BJ (cell line): ENCODE measurements around the gene RASGRP3. TPM values are rescaled to one million over a fixed set of nuclear protein-coding genes. Genes with fewer than 3 reads are reported as not detected.

Experiments
- CTCF ChIA-PET: fragments of 350-600 bp; formaldehyde crosslinking; extraction: SDS; loops from one replicate; lab custom pipeline; 2021; ENCODE audit warnings: antibody characterized with exemption, inconsistent platforms; lab: Yijun Ruan, JAX
- POLR2A ChIA-PET: fragments of 300-600 bp; sonication (Branson Sonifier 250); formaldehyde crosslinking; extraction: SDS; loops from one replicate; lab custom pipeline; 2021; ENCODE audit warnings: antibody characterized with exemption; lab: Charles Lee
- DNase-seq: peaks from one replicate; pipeline ENCODE4 v3.0.0-alpha.2; 2011; ENCODE audit warnings: low read depth
- H3K27me3 ChIP-seq: 2 replicates; pipeline ENCODE4 v1.6.0; 2011; ENCODE audit warnings: low read length; ENCODE audit not compliant: control insufficient read depth, insufficient read depth
- H3K36me3 ChIP-seq: 2 replicates; pipeline ENCODE4 v1.5.1; 2011; ENCODE audit warnings: low read length; ENCODE audit not compliant: control insufficient read depth, insufficient read depth
- H3K4me3 ChIP-seq: 2 replicates; pipeline ENCODE4 v1.5.1; 2011; ENCODE audit warnings: low read depth, mild to moderate bottlenecking, control low read depth, low read length
- polyA plus RNA-seq: library from polyadenylated mRNA; depleted of rRNA; stranded (reverse); fragments of >200 nt; gene quantifications from 2 replicates; pipeline ENCODE4 v1.2.3, GENCODE V29; 2011
- TF ChIP-seq, protein P1 (sequence below): IDR thresholded peaks from 2 replicates; pipeline ENCODE4 v1.5.1; 2011; ENCODE audit warnings: low read depth, mild to moderate bottlenecking, control low read depth, inconsistent platforms, low read length, moderate library complexity; ENCODE audit not compliant: insufficient read depth

Gene RASGRP3
- polyA plus RNA-seq, 1 experiment: 2.6 TPM

- Histone ChIP-seq H3K4me3 (no peak overlapping the region), H3K27me3 (no peaks in the 10 kb centered on the region), H3K36me3 (peaks cover 3% of the 10 kb centered on the region; the same call in 1 of the 2 replicates)
- no peak for DNase-seq
- CTCF ChIA-PET: interaction anchor here (0.8 kb wide), 1 partner anchor 13 kb away, joined by 3 read pairs; no protein-coding TSS in a partner anchor
- POLR2A ChIA-PET: no interaction called here
- TF ChIP-seq, protein P1, sequence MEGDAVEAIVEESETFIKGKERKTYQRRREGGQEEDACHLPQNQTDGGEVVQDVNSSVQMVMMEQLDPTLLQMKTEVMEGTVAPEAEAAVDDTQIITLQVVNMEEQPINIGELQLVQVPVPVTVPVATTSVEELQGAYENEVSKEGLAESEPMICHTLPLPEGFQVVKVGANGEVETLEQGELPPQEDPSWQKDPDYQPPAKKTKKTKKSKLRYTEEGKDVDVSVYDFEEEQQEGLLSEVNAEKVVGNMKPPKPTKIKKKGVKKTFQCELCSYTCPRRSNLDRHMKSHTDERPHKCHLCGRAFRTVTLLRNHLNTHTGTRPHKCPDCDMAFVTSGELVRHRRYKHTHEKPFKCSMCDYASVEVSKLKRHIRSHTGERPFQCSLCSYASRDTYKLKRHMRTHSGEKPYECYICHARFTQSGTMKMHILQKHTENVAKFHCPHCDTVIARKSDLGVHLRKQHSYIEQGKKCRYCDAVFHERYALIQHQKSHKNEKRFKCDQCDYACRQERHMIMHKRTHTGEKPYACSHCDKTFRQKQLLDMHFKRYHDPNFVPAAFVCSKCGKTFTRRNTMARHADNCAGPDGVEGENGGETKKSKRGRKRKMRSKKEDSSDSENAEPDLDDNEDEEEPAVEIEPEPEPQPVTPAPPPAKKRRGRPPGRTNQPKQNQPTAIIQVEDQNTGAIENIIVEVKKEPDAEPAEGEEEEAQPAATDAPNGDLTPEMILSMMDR: no peak
These were observed 118.9 kb downstream of the RASGRP3 start for GRCh38 chr2:33595385-33595784.

GRCh38 chr2:33597026-33597425 is 120.6 kb downstream of the RASGRP3 start:
- DNase-seq: no peak
- no peak overlapping the region for H3K4me3 ChIP-seq
- ChIA-PET CTCF (no interaction called here), POLR2A (no interaction called here)
- peaks cover 3% of the 10 kb centered on the region; the same call in 1 of the 2 replicates for H3K36me3 ChIP-seq
- no peaks in the 10 kb centered on the region for H3K27me3 ChIP-seq
- TF ChIP-seq, protein P1: no peak

GRCh38 chr2:33598561-33599174 is 122.2 kb downstream of the RASGRP3 start:
- DNase-seq: no peak
- ChIA-PET POLR2A (interaction anchor here (0.7 kb wide), 1 partner anchor 211 kb away, joined by 3 read pairs; no protein-coding TSS in a partner anchor), CTCF (interaction anchor here (1.9 kb wide), 1 partner anchor 15 kb away, joined by 10 read pairs; no protein-coding TSS in a partner anchor)
- Histone ChIP-seq H3K4me3 (peak overlapping the region; percentile 91), H3K27me3 (no peaks in the 10 kb centered on the region), H3K36me3 (peaks cover 1% of the 10 kb centered on the region; the same call in 1 of the 2 replicates)
- TF ChIP-seq, protein P1: no peak

DNA sequence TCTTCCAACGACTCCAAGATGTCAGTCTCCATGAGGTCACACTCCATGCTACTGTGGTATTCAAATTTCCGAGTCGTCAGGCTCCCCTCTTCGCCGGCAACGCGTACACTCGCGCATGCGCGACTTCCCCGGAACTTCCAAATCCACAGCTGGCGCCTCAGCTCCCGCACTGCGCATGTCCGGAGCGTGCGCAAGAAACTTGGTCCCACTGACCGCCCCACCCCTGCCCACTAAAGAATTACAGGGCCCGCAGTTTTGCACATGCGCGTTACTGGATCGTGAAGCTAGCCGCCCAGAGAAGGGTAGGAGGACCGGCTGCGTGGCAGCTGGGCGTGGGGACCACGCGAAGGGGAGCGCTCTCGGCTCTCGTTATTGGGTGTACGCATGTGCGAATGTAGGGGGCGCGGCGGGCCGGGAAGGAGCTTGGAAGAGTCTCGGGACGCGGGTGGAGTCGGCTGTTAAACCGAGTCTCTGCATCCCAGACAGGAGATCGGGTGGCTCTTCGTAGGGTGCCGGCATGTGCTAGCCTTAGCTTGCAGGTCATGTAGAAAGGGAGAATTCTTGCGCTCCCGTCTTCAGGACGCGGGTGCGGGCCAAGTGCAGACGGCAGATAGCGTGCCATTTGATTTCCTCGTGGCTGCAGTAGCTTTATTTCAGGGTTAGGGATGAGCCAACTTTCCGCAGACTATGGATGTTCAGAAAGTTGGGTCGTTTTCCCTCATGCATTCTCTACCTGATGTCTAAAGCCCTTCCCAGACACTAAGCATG is 122.9 kb downstream of the RASGRP3 start, which contains the start of gene FAM98A:
TSS of gene FAM98A (minus strand) at position 125 of the 768 bp plus-strand sequence. CDS start at position 47, 78 bp downstream.
- Histone ChIP-seq H3K4me3 (peak within 1 kb of the TSS; percentile 91), H3K27me3 (no peaks in the 10 kb centered on the region), H3K36me3 (peaks cover 1% of the 10 kb centered on the region; the same call in 1 of the 2 replicates)
- TF ChIP-seq, protein P1: peak; percentile 26; the same call in 1 of the 2 replicates
- peak; percentile 97 for DNase-seq
- ChIA-PET POLR2A (interaction anchor here (0.7 kb wide), 1 partner anchor 211 kb away, joined by 3 read pairs; no protein-coding TSS in a partner anchor), CTCF (interaction anchor here (1.0 to 1.9 kb wide), 2 partner anchors 16 to 566 kb away, joined by 3 to 10 read pairs; no protein-coding TSS in a partner anchor)

GRCh38 chr2:33599943-33600192 is 123.4 kb downstream of the RASGRP3 start:
- no peaks in the 10 kb centered on the region for H3K27me3 ChIP-seq
- DNase-seq: no peak
- TF ChIP-seq, protein P1: no peak
- no peaks in the 10 kb centered on the region for H3K36me3 ChIP-seq
- ChIA-PET POLR2A (no interaction called here), CTCF (interaction anchor here (1.0 to 1.9 kb wide), 2 partner anchors 16 to 566 kb away, joined by 3 to 10 read pairs; no protein-coding TSS in a partner anchor)
- H3K4me3 ChIP-seq: peak overlapping the region; percentile 62
